Testis (tissue), 3 donors: ENCODE measurements around the gene SRSF11. TPM values are rescaled to one million over a fixed set of nuclear protein-coding genes. Genes with fewer than 3 reads are reported as not detected.
"Not testable (repeated sequence)": the region's sequence is repeated elsewhere in the genome, so short reads cannot be mapped to it uniquely, and the experiment has no call there.

Source experiments
- DNase-seq: peaks from one replicate; pipeline ENCODE4 v3.0.0-alpha.2; 2019
- H3K27ac ChIP-seq, 2 donors: fragments of 200-600 bp; sonication (generic); one replicate each; pipeline ENCODE4 v1.5.1; 2019
- H3K27me3 ChIP-seq: fragments of 200-600 bp; sonication (generic); one replicate; pipeline ENCODE4 v1.5.1; 2019
- H3K36me3 ChIP-seq: fragments of 200-600 bp; sonication (generic); one replicate; pipeline ENCODE4 v1.5.1; 2017; ENCODE audit warnings: low read depth; ENCODE audit errors: missing control alignments
- H3K4me1 ChIP-seq: fragments of 200-600 bp; sonication (generic); one replicate; pipeline ENCODE4 v1.5.1; 2019
- H3K4me3 ChIP-seq, 2 donors: fragments of 200-600 bp; sonication (generic); one replicate each; pipeline ENCODE4 v1.5.1; 2017 to 2019
- H3K9me3 ChIP-seq: fragments of 200-600 bp; sonication (generic); one replicate; pipeline ENCODE4 v1.5.1; 2017
- POLR2A ChIP-seq: fragments of 450-650 bp; IDR thresholded peaks from one replicate; pipeline ENCODE4 v1.6.1; 2017; ENCODE audit warnings: antibody characterized with exemption, mild to moderate bottlenecking, moderate library complexity
- WGBS, 2 donors: methylation state at CpG; one replicate each; pipeline ENCODE4 v1.1.5; 2018; 5-methylcytosine and 5-hydroxymethylcytosine counted together
- intact Hi-C: fragments of 100-400 bp; cut with DNase I; formaldehyde crosslinking; loops from one replicate; pipeline ENCODE4 v1.15.1; 2023; ENCODE audit warnings: low total_unique reads
- polyA plus RNA-seq: library from polyadenylated mRNA; stranded (reverse); fragments of 350-450 nt; fragmentation: Illumina TruSeq; extraction: RNeasy Lipid Tissue Mini Kit (QIAGEN cat#74804); gene quantifications from one replicate; pipeline ENCODE4 v1.2.3, GENCODE V29; 2014; ENCODE audit warnings: low read depth, low replicate concordance; ENCODE audit not compliant: insufficient read depth
- total RNA-seq, 2 donors: library from RNA; depleted of rRNA; stranded (reverse); fragments of >200 nt; gene quantifications; one replicate each; pipeline ENCODE4 v1.2.3, GENCODE V29; 2016
- TF ChIP-seq, protein P1 (sequence below), 3 experiments: fragments of 450-650 bp in 2 of 3; fragments of 200-600 bp in 1 of 3; sonication (generic) in 1 of 3; IDR thresholded peaks; one replicate each; pipeline ENCODE4 v1.5.1; 2016 to 2019; ENCODE audit warnings: antibody characterized with exemption in 3 of 3, mild to moderate bottlenecking in 2 of 3, moderate library complexity in 1 of 3

SRSF11 gene
- total and polyA plus RNA-seq, 3 donors from 2014 or later: 134 to 262 (median 223) TPM

DNA sequence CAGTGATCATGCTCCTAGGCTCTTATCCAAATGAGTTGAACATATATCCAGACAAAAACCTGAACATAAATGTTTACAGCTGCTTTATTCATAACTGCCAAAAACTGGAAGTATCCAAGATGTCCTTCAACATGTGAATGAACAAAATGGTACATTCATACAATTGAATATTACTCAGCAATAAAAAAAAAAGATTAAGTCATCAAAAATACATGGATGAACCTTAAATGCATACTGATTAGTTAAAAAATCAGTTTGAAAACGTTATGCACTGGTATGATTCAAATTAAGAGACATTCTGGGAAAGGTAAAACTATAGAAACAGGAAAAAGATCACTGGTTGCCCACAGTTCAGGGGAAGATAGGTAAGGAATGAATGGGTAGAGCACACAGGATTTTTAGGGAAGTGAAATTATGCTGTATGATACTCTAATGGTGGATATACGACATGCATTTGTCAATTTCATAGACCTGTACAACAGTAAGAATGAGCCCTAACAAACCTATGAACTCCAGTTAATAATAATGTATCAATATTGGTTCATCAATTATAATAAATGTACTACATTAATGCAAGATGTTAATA, 18.9 kb upstream of the SRSF11 start:
- DNase-seq: no peak
- no peaks in the 10 kb centered on the region for H3K9me3 ChIP-seq
- no peak overlapping the region for H3K27ac ChIP-seq
- 72% methylated on average over 2 of the region's 2 CpGs for WGBS, 2 donors
- TF ChIP-seq, protein P1, sequence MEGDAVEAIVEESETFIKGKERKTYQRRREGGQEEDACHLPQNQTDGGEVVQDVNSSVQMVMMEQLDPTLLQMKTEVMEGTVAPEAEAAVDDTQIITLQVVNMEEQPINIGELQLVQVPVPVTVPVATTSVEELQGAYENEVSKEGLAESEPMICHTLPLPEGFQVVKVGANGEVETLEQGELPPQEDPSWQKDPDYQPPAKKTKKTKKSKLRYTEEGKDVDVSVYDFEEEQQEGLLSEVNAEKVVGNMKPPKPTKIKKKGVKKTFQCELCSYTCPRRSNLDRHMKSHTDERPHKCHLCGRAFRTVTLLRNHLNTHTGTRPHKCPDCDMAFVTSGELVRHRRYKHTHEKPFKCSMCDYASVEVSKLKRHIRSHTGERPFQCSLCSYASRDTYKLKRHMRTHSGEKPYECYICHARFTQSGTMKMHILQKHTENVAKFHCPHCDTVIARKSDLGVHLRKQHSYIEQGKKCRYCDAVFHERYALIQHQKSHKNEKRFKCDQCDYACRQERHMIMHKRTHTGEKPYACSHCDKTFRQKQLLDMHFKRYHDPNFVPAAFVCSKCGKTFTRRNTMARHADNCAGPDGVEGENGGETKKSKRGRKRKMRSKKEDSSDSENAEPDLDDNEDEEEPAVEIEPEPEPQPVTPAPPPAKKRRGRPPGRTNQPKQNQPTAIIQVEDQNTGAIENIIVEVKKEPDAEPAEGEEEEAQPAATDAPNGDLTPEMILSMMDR (IDR thresholded peaks at IDR 0.05): no peak
- no peak for TF ChIP-seq POLR2A
- peaks cover 5% of the 10 kb centered on the region for H3K4me1 ChIP-seq
- H3K4me3 ChIP-seq: no peak overlapping the region
- no peaks in the 10 kb centered on the region for H3K36me3 ChIP-seq
- H3K27me3 ChIP-seq: no peaks in the 10 kb centered on the region
- intact Hi-C loops: no loop called here

DNA sequence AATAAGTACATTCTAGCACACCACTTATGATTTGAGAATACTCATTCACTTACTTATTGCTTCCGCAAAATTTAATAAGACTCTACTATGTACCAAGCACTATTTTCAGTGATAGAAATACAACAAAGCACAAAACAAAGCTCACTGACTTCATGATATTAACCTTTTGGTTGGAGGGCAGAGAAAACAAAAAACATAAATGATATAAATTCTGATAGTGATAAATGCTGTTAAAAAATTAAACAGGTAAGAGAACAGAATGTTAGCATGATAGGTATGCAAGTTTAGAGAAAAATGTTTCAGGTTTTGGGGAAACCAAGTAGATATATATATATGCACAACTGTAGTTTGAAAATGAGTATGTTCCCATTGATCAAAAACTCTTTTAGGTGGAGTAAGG, 17.0 kb upstream of the SRSF11 start:
- Histone ChIP-seq H3K27me3 (no peaks in the 10 kb centered on the region), H3K4me1 (peaks cover 18% of the 10 kb centered on the region), H3K36me3 (no peaks in the 10 kb centered on the region), H3K4me3 (no peak overlapping the region), H3K9me3 (no peaks in the 10 kb centered on the region), H3K27ac (no peak overlapping the region)
- intact Hi-C loops: no loop called here
- WGBS, 2 donors: 63 to 82% methylated on average over 1 of the region's 1 CpG
- no peak for DNase-seq
- no peak for TF ChIP-seq POLR2A
- TF ChIP-seq, protein P1 (IDR thresholded peaks at IDR 0.05): no peak

DNA sequence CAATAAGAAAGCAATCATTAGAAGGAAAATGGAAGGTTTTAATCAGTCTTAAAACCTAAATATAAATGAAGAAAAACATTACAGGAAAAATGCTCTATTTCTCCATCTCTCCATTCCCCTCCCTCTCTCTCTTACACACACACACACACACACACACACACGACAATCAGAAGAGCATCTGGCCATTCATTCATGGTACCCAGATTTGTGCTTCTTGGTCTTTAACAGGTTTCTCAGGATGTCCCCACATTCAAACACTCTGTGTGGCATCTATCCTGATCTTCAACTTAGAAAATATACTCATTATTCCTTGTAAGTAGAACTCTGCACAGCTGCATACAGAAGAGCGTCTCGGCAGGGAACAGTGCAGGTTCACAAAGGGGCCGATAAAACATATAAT, 16.6 kb upstream of the SRSF11 start:
- H3K36me3 ChIP-seq: no peaks in the 10 kb centered on the region
- intact Hi-C loops: no loop called here
- H3K4me1 ChIP-seq: peaks cover 19% of the 10 kb centered on the region
- TF ChIP-seq, protein P1 (IDR thresholded peaks at IDR 0.05): no peak
- TF ChIP-seq POLR2A: no peak
- H3K9me3 ChIP-seq: no peaks in the 10 kb centered on the region
- H3K4me3 ChIP-seq: peak overlapping the region; percentile 81 to 82
- 0% methylated on average over 4 of the region's 4 CpGs for WGBS, 2 donors
- H3K27me3 ChIP-seq: no peaks in the 10 kb centered on the region
- DNase-seq: no peak
- peak overlapping the region in 1 of 2 donors; percentile 95 for H3K27ac ChIP-seq

DNA sequence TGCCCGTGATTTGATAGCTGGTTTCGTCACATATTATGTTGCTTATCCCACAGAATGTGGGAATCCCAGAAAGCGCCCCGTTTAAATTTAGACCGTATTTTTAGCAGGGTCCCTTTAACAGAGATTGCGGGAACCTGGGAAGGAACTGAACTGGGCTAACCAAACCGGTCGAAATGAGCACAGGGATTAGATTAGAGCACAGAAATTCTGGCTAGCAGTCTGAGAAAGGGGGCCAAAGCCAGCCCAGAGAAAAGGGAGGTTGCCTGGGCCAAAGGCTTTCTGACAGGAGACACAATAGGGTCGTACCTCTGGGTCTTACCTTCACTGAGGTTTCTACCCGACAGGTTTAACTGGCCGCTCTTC, 16.1 kb upstream of the SRSF11 start:
- Histone ChIP-seq H3K36me3 (no peaks in the 10 kb centered on the region), H3K4me1 (peaks cover 19% of the 10 kb centered on the region), H3K27me3 (no peaks in the 10 kb centered on the region), H3K27ac (peak overlapping the region; percentile 92 to 95), H3K4me3 (peak overlapping the region; percentile 81 to 82), H3K9me3 (no peaks in the 10 kb centered on the region)
- TF ChIP-seq, protein P1 (IDR thresholded peaks at IDR 0.05): no peak
- TF ChIP-seq POLR2A: no peak
- intact Hi-C loops: no loop called here
- DNase-seq: no peak
- 1% methylated on average over 11 of the region's 11 CpGs for WGBS, 2 donors

DNA sequence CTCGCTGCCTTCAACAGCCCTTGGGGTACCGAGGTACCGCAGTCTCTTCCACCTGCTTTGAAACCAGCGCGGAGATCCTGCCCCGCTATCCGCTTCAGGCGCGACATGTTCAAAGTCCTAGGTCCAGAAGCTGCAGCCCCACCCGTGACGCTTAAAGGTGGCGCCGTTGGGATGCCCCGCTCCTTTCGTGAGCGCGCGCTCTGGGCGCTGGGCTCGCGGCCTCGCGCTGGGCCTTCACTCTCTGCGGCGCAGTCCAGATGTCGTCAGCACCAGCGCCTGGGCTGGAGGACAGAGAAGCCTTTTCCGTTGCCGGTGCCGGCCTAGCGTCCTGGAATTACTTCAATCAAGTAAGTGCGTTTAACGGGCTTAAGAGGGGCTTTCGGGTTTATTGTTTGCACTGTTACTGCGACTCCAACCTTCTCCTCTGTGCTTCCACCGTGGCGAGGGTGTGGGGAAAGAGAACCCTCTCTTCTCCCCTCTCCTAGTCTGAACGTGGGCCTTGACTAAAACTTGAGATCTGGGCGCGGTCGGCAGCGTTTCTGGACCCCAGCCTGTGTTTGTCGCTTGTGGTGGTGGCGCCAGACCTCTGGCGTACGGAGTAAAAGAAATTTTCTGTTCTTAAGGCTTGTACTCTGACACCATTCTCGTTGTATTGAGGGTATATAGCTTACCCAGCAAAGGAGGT, 15.6 kb upstream of the SRSF11 start, which contains the start of gene LRRC40:
TSS of gene LRRC40 (minus strand) at position 146 of the 685 bp plus-strand sequence. CDS start at position 107, 39 bp downstream.
- intact Hi-C loops: no loop called here
- Histone ChIP-seq H3K4me1 (peaks cover 23% of the 10 kb centered on the region), H3K9me3 (no peaks in the 10 kb centered on the region), H3K4me3 (peak within 1 kb of the TSS; percentile 81 to 82), H3K27ac (peak within 1 kb of the TSS; percentile 92 to 95), H3K27me3 (no peaks in the 10 kb centered on the region), H3K36me3 (no peaks in the 10 kb centered on the region)
- no peak for TF ChIP-seq POLR2A
- TF ChIP-seq, protein P1 (IDR thresholded peaks at IDR 0.05): no peak
- 0 to 1% methylated on average over 43 to 47 of the region's 47 CpGs for WGBS, 2 donors
- peak; percentile 98 for DNase-seq

DNA sequence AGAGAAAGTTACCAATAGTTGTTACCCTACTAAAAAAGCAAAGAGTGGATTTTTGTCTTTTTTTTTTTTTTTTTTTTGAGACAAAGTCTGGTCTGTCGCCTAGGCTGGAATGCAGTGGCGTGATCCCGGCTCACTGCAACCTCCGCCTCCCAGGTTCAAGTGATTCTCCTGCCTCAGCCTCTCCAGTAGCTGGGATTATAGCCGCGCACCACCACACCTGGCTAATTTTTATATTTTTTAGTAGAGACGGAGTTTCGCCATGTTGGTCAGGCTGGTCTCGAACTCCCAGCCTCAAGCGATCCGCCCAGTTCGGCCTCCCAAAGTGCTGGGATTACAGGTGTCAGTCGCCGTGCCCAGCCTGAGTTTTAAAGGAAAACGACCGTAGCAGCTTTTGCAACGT, 14.3 kb upstream of the SRSF11 start:
- H3K9me3 ChIP-seq, H3K27ac ChIP-seq, H3K36me3 ChIP-seq, H3K27me3 ChIP-seq, DNase-seq, intact Hi-C loops: not testable (repeated sequence)
- Histone ChIP-seq H3K4me3 (peak overlapping the region; percentile 81 to 82), H3K4me1 (peaks cover 23% of the 10 kb centered on the region)
- WGBS, 2 donors: 46 to 58% methylated on average over 13 to 17 of the region's 17 CpGs
